ENCODE measurements around the gene MSS51.

MSS51 gene

GRCh38 chr10:73460897-73461296 lies 27.5 kb upstream of the MSS51 start:
- H3K27ac ChIP-seq = no peak overlapping the region
- TF ChIP-seq CTCF (conservative IDR thresholded peaks at IDR 0.05) = no peak

- no peak overlapping the region for H3K27ac ChIP-seq
- TF ChIP-seq CTCF (conservative IDR thresholded peaks at IDR 0.05) = no peak
Measured at GRCh38 chr10:73459683-73460314, 26.4 kb upstream of the MSS51 start.

GRCh38 chr10:73456187-73456890 lies 23.0 kb upstream of the MSS51 start:
- H3K27ac ChIP-seq = no peak overlapping the region
- no peak for TF ChIP-seq CTCF (conservative IDR thresholded peaks at IDR 0.05)

GRCh38 chr10:73449113-73449512 lies 15.8 kb upstream of the MSS51 start:
- no peak for TF ChIP-seq CTCF (conservative IDR thresholded peaks at IDR 0.05)
- no peak overlapping the region for H3K27ac ChIP-seq

GRCh38 chr10:73448384-73448783 lies 15.0 kb upstream of the MSS51 start:
- TF ChIP-seq CTCF (conservative IDR thresholded peaks at IDR 0.05) = no peak
- no peak overlapping the region for H3K27ac ChIP-seq

GRCh38 chr10:73446926-73447325 lies 13.6 kb upstream of the MSS51 start:
- no peak for TF ChIP-seq CTCF (conservative IDR thresholded peaks at IDR 0.05)
- no peak overlapping the region for H3K27ac ChIP-seq

- H3K27ac ChIP-seq = no peak overlapping the region
- no peak for TF ChIP-seq CTCF (conservative IDR thresholded peaks at IDR 0.05)
Measured at GRCh38 chr10:73444457-73444856, 11.1 kb upstream of the MSS51 start.

Data from VCaP (cell line).